GM12874 (cell line): Measurements from ENCODE around the gene A2M.

ENCODE experiments used
- CTCF ChIP-seq: IDR thresholded peaks from 2 replicates; pipeline ENCODE4 v1.5.1; 2011; ENCODE audit warnings: low read depth, mild to moderate bottlenecking, control low read depth, low read length, moderate library complexity; ENCODE audit not compliant: insufficient read depth

A2M gene

GRCh38 chr12:9143929-9144729 is 28.4 kb upstream of the A2M start:
- no peak for TF ChIP-seq CTCF

GRCh38 chr12:9143137-9143536 is 27.4 kb upstream of the A2M start:
- TF ChIP-seq CTCF, result no peak

- no peak for TF ChIP-seq CTCF
Measured at GRCh38 chr12:9135903-9136310, 20.2 kb upstream of the A2M start.

GRCh38 chr12:9134981-9135628 is 19.4 kb upstream of the A2M start:
- TF ChIP-seq CTCF, result peak; percentile 52

GRCh38 chr12:9133216-9133916 is 17.6 kb upstream of the A2M start:
- no peak for TF ChIP-seq CTCF

GRCh38 chr12:9132008-9132535 is 16.4 kb upstream of the A2M start:
- no peak for TF ChIP-seq CTCF

- TF ChIP-seq CTCF, result no peak
Measured at GRCh38 chr12:9130244-9130643, 14.5 kb upstream of the A2M start.
